Fibroblast of lung (primary cell): ENCODE data around the gene ABCA4. TPM values are rescaled to one million over a fixed set of nuclear protein-coding genes. Genes with fewer than 3 reads are reported as not detected.

Experiments used
- DNase-seq, 2 donors: peaks; one replicate each; pipeline versions ENCODE4 v3.0.0 to v3.0.0-alpha.2; 2010; ENCODE audit warnings: low read depth in 2 of 2
- H2AFZ ChIP-seq: 2 replicates; pipeline ENCODE4 v1.5.1; 2012; ENCODE audit warnings: low read length, control low read depth, inconsistent platforms
- H3K27ac ChIP-seq: 2 replicates; pipeline ENCODE4 v1.5.1; 2011; ENCODE audit warnings: low read length, control low read depth; ENCODE audit not compliant: insufficient read depth
- H3K27me3 ChIP-seq: 2 replicates; pipeline ENCODE4 v1.5.1; 2011; ENCODE audit warnings: mild to moderate bottlenecking, low read length; ENCODE audit not compliant: control insufficient read depth, insufficient read depth
- H3K36me3 ChIP-seq: 2 replicates; pipeline ENCODE4 v1.5.1; 2011; ENCODE audit warnings: low read length; ENCODE audit not compliant: control insufficient read depth, insufficient read depth
- H3K4me1 ChIP-seq: 2 replicates; pipeline ENCODE4 v1.5.1; 2011; ENCODE audit warnings: low read length; ENCODE audit not compliant: control insufficient read depth, insufficient read depth; ENCODE audit errors: extremely low read depth
- H3K4me2 ChIP-seq: 2 replicates; pipeline ENCODE4 v1.5.1; 2011; ENCODE audit warnings: low read length, control low read depth; ENCODE audit not compliant: insufficient read depth; ENCODE audit errors: extremely low read depth
- H3K4me3 ChIP-seq, 4 experiments: fragments of 200-600 bp in 1 of 4; sonication (generic) in 1 of 4; replicated peaks in 1 of 4; 2 replicates each; pipeline ENCODE4 v1.5.1; 2011 to 2016; ENCODE audit warnings: low read length in 4 of 4, low read depth in 3 of 4, mild to moderate bottlenecking in 3 of 4, control low read depth in 2 of 4, inconsistent platforms in 1 of 4, mixed read lengths in 1 of 4; ENCODE audit not compliant: insufficient read depth in 1 of 4; ENCODE audit errors: control extremely low read depth in 1 of 4
- H3K79me2 ChIP-seq: 2 replicates; pipeline ENCODE4 v1.5.1; 2012; ENCODE audit warnings: mild to moderate bottlenecking, low read length, inconsistent platforms; ENCODE audit not compliant: control insufficient read depth, insufficient read depth
- H3K9ac ChIP-seq: 2 replicates; pipeline ENCODE4 v1.5.1; 2011; ENCODE audit warnings: mild to moderate bottlenecking, low read length, control low read depth; ENCODE audit not compliant: insufficient read depth
- H3K9me3 ChIP-seq: 2 replicates; pipeline ENCODE4 v1.5.1; 2012; ENCODE audit warnings: low read depth, low read length; ENCODE audit not compliant: control insufficient read depth, insufficient read depth
- H4K20me1 ChIP-seq: 2 replicates; pipeline ENCODE4 v1.5.1; 2011; ENCODE audit warnings: low read length; ENCODE audit not compliant: control insufficient read depth, insufficient read depth; ENCODE audit errors: extremely low read depth
- EZH2 ChIP-seq: IDR thresholded peaks from 2 replicates; pipeline ENCODE4 v1.5.1; 2012; ENCODE audit warnings: low read length, control low read depth, mild to moderate bottlenecking; ENCODE audit errors: missing control alignments
- polyA plus RNA-seq, 2 donors: library from polyadenylated mRNA; depleted of rRNA in 1 of 2; stranded (reverse) in 1 of 2; unstranded in 1 of 2; fragments of >200 nt; gene quantifications; 2 replicates each; pipeline ENCODE4 v1.2.1, GENCODE V29; 2011 to 2012; ENCODE audit warnings: missing spikeins in 1 of 2
- total RNA-seq: library from RNA; depleted of rRNA; stranded (reverse); fragments of >200 nt; gene quantifications from 2 replicates; pipeline ENCODE4 v1.2.1, GENCODE V29; 2014
- TF ChIP-seq, protein P1 (sequence below), 2 donors: IDR thresholded peaks in 1 of 2; conservative IDR thresholded peaks in 1 of 2; 1 replicate in 1 of 2; 2 replicates in 1 of 2; pipeline ENCODE4 v1.5.1; 2011 to 2012; ENCODE audit warnings: low read length in 2 of 2, control low read depth in 1 of 2, inconsistent platforms in 1 of 2, low read depth in 1 of 2, mild to moderate bottlenecking in 1 of 2

The ABCA4 gene
- total and polyA plus RNA-seq, 2 donors (not counting 1 experiment from before 2014, with no cell fraction given) = 0.07 to 0.33 TPM

DNA sequence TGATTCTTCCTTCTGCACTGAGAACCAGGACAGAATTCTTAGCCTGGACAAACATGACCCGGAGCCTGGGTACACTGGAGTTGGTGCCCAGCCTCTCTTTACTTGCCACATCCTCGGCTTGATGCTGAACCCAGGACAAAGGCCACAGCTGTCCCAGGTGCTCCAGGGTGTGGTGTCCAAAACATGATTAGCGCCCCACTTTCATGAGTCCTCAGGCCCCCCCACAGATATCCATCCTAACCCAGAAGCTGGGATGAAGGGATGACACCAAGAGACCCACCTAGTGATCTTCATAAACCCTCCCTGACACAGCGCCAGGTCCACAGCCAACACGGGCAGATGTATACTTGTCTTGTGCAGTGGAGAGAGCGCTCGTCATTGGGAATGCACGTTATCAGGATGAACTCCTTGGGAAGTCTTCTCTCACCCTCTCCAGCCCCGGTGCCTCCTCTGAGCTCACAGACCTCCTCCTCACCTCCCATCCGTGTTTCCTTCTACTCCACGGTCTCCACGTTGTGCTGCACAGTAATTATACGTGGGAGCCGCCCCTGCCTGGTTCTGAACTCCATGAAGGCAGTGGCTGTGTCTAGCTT lies 3.6 kb downstream of the ABCA4 start:
- Histone ChIP-seq H3K36me3 (no peaks in the 10 kb centered on the region), H3K4me1 (no peaks in the 10 kb centered on the region), H3K9ac (no peak overlapping the region), H3K9me3 (no peaks in the 10 kb centered on the region), H3K4me2 (no peak overlapping the region), H2AFZ (no peak overlapping the region), H3K79me2 (no peaks in the 10 kb centered on the region), H4K20me1 (no peaks in the 10 kb centered on the region), H3K4me3 (no peak overlapping the region), H3K27ac (no peak overlapping the region), H3K27me3 (peaks cover 7% of the 10 kb centered on the region)
- no peak for TF ChIP-seq EZH2
- TF ChIP-seq, protein P1, sequence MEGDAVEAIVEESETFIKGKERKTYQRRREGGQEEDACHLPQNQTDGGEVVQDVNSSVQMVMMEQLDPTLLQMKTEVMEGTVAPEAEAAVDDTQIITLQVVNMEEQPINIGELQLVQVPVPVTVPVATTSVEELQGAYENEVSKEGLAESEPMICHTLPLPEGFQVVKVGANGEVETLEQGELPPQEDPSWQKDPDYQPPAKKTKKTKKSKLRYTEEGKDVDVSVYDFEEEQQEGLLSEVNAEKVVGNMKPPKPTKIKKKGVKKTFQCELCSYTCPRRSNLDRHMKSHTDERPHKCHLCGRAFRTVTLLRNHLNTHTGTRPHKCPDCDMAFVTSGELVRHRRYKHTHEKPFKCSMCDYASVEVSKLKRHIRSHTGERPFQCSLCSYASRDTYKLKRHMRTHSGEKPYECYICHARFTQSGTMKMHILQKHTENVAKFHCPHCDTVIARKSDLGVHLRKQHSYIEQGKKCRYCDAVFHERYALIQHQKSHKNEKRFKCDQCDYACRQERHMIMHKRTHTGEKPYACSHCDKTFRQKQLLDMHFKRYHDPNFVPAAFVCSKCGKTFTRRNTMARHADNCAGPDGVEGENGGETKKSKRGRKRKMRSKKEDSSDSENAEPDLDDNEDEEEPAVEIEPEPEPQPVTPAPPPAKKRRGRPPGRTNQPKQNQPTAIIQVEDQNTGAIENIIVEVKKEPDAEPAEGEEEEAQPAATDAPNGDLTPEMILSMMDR (conservative IDR thresholded peaks at IDR 0.05 in 1 of 2, IDR thresholded peaks at IDR 0.05 in 1 of 2; ENCODE audit: low read depth in 1 of 2, low read length in 2 of 2) = no peak
- no peak for DNase-seq

DNA sequence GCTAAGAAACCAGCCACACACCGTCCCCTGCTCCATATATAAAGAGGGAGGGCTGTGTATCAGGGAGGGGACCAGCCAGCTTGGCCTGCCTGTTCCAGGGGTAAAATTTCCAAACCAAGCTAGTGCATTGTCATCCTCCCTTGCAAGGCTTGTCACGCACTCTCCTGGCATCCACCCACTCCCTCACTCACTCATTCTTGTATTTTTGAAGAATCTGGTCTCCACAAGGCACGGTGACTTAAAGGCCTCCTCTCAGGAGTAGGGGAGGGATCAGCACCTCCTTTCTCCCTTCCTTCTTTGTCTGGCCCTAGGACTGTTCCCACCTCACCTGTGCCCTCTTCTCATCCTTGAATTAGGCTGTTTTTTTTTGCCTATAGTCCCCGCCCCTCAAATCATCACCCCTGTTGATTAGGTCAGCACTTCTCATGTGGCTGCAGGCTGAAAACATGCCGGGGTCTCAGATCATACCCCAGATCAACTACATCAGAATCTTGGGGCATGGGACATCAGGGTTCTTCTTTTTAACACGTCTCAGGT lies 5.0 kb downstream of the ABCA4 start:
- TF ChIP-seq, protein P1 (conservative IDR thresholded peaks at IDR 0.05 in 1 of 2, IDR thresholded peaks at IDR 0.05 in 1 of 2; ENCODE audit: low read depth in 1 of 2, low read length in 2 of 2) = no peak
- TF ChIP-seq EZH2 = no peak
- Histone ChIP-seq H3K4me3 (no peak overlapping the region), H3K9ac (no peak overlapping the region), H3K27ac (no peak overlapping the region), H3K36me3 (no peaks in the 10 kb centered on the region), H2AFZ (no peak overlapping the region), H4K20me1 (no peaks in the 10 kb centered on the region), H3K9me3 (no peaks in the 10 kb centered on the region), H3K27me3 (peaks cover 7% of the 10 kb centered on the region), H3K79me2 (no peaks in the 10 kb centered on the region), H3K4me1 (no peaks in the 10 kb centered on the region), H3K4me2 (no peak overlapping the region)
- DNase-seq = peak in 1 of 2 donors; percentile 18

DNA sequence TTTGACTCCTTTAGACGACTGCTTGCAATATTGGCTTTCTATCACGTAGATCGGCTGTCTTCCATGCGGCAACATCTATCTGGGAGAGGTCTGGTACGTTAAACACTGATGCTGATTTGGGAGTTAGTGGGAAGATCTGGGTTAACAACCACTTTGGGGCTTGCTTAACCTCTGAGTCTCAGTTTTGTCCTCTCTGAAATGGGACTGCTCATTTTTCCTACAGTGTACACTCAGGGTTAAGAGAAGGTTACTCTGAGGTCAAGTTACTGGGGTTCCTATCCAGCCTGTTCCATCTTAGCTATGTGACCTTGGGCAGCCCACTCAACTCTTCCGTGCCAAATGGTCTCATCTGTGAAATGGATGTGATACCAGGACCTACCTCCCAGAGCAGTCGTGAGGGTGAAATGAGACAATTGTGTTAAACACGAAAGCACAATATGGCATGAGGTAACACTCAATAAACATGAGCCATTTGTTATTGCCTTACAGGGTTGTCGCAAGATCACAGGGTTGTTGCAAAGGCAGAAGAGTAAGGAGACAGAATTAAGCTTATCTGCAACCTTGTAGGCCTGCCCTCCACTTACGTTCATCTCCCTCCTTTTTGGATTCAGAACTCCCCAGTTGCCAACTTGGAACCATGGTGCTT lies 5.6 kb downstream of the ABCA4 start:
- Histone ChIP-seq H3K4me1 (no peaks in the 10 kb centered on the region), H3K36me3 (no peaks in the 10 kb centered on the region), H4K20me1 (no peaks in the 10 kb centered on the region), H3K4me3 (no peak overlapping the region), H3K4me2 (no peak overlapping the region), H3K79me2 (no peaks in the 10 kb centered on the region), H3K27me3 (peaks cover 9% of the 10 kb centered on the region), H2AFZ (no peak overlapping the region), H3K9ac (no peak overlapping the region), H3K27ac (no peak overlapping the region), H3K9me3 (no peaks in the 10 kb centered on the region)
- no peak for DNase-seq
- TF ChIP-seq EZH2 = no peak
- TF ChIP-seq, protein P1 (conservative IDR thresholded peaks at IDR 0.05 in 1 of 2, IDR thresholded peaks at IDR 0.05 in 1 of 2; ENCODE audit: low read depth in 1 of 2, low read length in 2 of 2) = no peak
